ENCODE results near the gene MORF4L1.
A peak's percentile ranks its signal among the peaks of the same experiment; 100 is the strongest.

The MORF4L1 gene

DNA sequence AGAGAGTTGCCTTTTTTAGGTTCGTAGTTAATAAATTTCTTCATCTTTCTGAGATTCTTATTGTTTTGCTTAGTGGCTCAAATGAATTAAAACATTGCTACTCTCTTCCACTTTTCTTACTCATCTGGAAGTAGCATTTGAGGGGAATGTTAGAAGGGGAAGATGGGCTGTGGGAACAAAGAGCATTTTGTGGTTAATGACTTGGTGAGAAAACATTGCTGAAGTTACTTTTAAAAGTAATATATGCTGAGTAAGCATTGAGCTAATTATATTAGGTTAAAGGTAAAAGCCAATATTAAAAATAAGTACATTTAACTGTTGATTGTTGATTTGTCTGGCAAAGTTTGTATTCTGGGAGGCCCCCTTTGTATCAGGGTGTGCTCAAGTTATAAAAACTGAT is 5.7 kb downstream of the MORF4L1 start:
- H4K20me1 ChIP-seq (ENCODE audit: insufficient read depth, low read length, poor library complexity, severe bottlenecking) = peaks cover 98% of the 10 kb centered on the region
- H3F3A ChIP-seq (ENCODE audit: low read depth) = no peaks in the 10 kb centered on the region
- peaks cover 100% of the 10 kb centered on the region for H3K79me2 ChIP-seq (ENCODE audit: insufficient read depth, low read length)
- peak overlapping the region; percentile 100 for H3K9ac ChIP-seq (ENCODE audit: low read depth, low read length, poor library complexity, severe bottlenecking)
- H3K27me3 ChIP-seq (ENCODE audit: insufficient read depth, low read length, poor library complexity, severe bottlenecking) = no peaks in the 10 kb centered on the region
- peaks cover 69% of the 10 kb centered on the region for H3K4me1 ChIP-seq (ENCODE audit: insufficient read depth, low read length, poor library complexity, severe bottlenecking)
- no peak overlapping the region for H2AFZ ChIP-seq (ENCODE audit: low read length)
- peak overlapping the region; percentile 94 for H3K4me2 ChIP-seq (ENCODE audit: low read depth, low read length, poor library complexity, severe bottlenecking)
- peak overlapping the region; percentile 96 for H3K4me3 ChIP-seq (ENCODE audit: low read length, poor library complexity, severe bottlenecking)
- H3K9me3 ChIP-seq (ENCODE audit: insufficient read depth, low read depth, low read length) = no peaks in the 10 kb centered on the region
- no peaks in the 10 kb centered on the region for H3K9me2 ChIP-seq (replicated peaks; ENCODE audit: low read depth, low read length)
- peaks cover 36% of the 10 kb centered on the region for H3K36me3 ChIP-seq (ENCODE audit: insufficient read depth, low read length)
- TF ChIP-seq EZH2phosphoT487 (IDR thresholded peaks at IDR 0.05; ENCODE audit: borderline replicate concordance) = no peak
- TF ChIP-seq, protein P1, sequence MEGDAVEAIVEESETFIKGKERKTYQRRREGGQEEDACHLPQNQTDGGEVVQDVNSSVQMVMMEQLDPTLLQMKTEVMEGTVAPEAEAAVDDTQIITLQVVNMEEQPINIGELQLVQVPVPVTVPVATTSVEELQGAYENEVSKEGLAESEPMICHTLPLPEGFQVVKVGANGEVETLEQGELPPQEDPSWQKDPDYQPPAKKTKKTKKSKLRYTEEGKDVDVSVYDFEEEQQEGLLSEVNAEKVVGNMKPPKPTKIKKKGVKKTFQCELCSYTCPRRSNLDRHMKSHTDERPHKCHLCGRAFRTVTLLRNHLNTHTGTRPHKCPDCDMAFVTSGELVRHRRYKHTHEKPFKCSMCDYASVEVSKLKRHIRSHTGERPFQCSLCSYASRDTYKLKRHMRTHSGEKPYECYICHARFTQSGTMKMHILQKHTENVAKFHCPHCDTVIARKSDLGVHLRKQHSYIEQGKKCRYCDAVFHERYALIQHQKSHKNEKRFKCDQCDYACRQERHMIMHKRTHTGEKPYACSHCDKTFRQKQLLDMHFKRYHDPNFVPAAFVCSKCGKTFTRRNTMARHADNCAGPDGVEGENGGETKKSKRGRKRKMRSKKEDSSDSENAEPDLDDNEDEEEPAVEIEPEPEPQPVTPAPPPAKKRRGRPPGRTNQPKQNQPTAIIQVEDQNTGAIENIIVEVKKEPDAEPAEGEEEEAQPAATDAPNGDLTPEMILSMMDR (conservative IDR thresholded peaks at IDR 0.05; ENCODE audit: low read length) = no peak

DNA sequence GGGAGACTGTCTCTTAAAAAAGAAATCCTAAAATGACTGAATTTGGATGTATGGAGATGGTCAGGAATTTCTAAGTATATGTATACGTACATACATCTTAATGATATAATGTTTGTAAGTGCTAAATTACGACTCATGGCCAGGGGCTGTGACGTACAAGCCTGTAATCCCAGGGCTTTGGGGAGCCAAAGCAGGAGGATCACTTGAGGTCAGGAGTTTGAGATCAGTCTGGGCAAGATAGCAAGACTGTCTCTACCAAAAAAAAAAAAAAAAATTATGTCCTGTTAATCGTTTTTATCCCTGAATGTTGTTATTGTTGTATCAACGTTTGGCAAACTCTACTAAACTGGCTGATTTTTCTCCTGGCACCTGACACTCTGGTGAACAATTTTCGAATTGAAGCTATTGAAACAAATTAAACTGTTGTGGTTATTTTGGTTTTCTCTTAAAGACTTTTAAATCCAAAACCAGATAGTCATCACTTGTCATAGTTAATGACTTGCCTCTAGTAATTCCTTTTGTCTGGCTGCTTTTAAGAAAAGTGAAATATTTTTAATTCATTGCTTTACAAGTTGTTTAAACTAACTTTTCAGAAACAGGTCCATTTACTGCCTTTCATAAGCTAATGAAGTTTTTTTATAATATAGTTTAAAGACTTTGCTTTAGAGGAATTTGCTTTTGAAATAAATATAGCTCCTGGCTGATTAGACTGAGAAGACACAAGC is 7.0 kb downstream of the MORF4L1 start:
- H3K27me3 ChIP-seq (ENCODE audit: insufficient read depth, low read length, poor library complexity, severe bottlenecking) = no peaks in the 10 kb centered on the region
- H3K36me3 ChIP-seq (ENCODE audit: insufficient read depth, low read length) = peaks cover 42% of the 10 kb centered on the region
- H2AFZ ChIP-seq (ENCODE audit: low read length) = no peak overlapping the region
- no peak for TF ChIP-seq EZH2phosphoT487 (IDR thresholded peaks at IDR 0.05; ENCODE audit: borderline replicate concordance)
- no peaks in the 10 kb centered on the region for H3F3A ChIP-seq (ENCODE audit: low read depth)
- H3K4me3 ChIP-seq (ENCODE audit: low read length, poor library complexity, severe bottlenecking) = peak overlapping the region; percentile 96
- no peak overlapping the region for H3K9ac ChIP-seq (ENCODE audit: low read depth, low read length, poor library complexity, severe bottlenecking)
- H3K9me2 ChIP-seq (replicated peaks; ENCODE audit: low read depth, low read length) = no peaks in the 10 kb centered on the region
- peaks cover 100% of the 10 kb centered on the region for H3K79me2 ChIP-seq (ENCODE audit: insufficient read depth, low read length)
- no peaks in the 10 kb centered on the region for H3K9me3 ChIP-seq (ENCODE audit: insufficient read depth, low read depth, low read length)
- peaks cover 75% of the 10 kb centered on the region for H3K4me1 ChIP-seq (ENCODE audit: insufficient read depth, low read length, poor library complexity, severe bottlenecking)
- H3K4me2 ChIP-seq (ENCODE audit: low read depth, low read length, poor library complexity, severe bottlenecking) = peak overlapping the region; percentile 94
- peaks cover 99% of the 10 kb centered on the region for H4K20me1 ChIP-seq (ENCODE audit: insufficient read depth, low read length, poor library complexity, severe bottlenecking)

- H3K79me2 ChIP-seq (ENCODE audit: insufficient read depth, low read length) = peaks cover 100% of the 10 kb centered on the region
- H4K20me1 ChIP-seq (ENCODE audit: insufficient read depth, low read length, poor library complexity, severe bottlenecking) = peaks cover 99% of the 10 kb centered on the region
- TF ChIP-seq EZH2phosphoT487 (IDR thresholded peaks at IDR 0.05; ENCODE audit: borderline replicate concordance) = no peak
- TF ChIP-seq, protein P1 (conservative IDR thresholded peaks at IDR 0.05; ENCODE audit: low read length) = no peak
- H3F3A ChIP-seq (ENCODE audit: low read depth) = no peaks in the 10 kb centered on the region
- no peak overlapping the region for H2AFZ ChIP-seq (ENCODE audit: low read length)
- no peaks in the 10 kb centered on the region for H3K9me2 ChIP-seq (replicated peaks; ENCODE audit: low read depth, low read length)
- no peaks in the 10 kb centered on the region for H3K9me3 ChIP-seq (ENCODE audit: insufficient read depth, low read depth, low read length)
- peaks cover 47% of the 10 kb centered on the region for H3K36me3 ChIP-seq (ENCODE audit: insufficient read depth, low read length)
- peak overlapping the region; percentile 94 for H3K4me2 ChIP-seq (ENCODE audit: low read depth, low read length, poor library complexity, severe bottlenecking)
- H3K27me3 ChIP-seq (ENCODE audit: insufficient read depth, low read length, poor library complexity, severe bottlenecking) = no peaks in the 10 kb centered on the region
- peaks cover 75% of the 10 kb centered on the region for H3K4me1 ChIP-seq (ENCODE audit: insufficient read depth, low read length, poor library complexity, severe bottlenecking)
- no peak overlapping the region for H3K9ac ChIP-seq (ENCODE audit: low read depth, low read length, poor library complexity, severe bottlenecking)
- peak overlapping the region; percentile 96 for H3K4me3 ChIP-seq (ENCODE audit: low read length, poor library complexity, severe bottlenecking)
Measured at GRCh38 chr15:78880242-78880533, 7.5 kb downstream of the MORF4L1 start.

- Histone ChIP-seq H3K9me3 (ENCODE audit: insufficient read depth, low read depth, low read length) (no peaks in the 10 kb centered on the region), H3K9ac (ENCODE audit: low read depth, low read length, poor library complexity, severe bottlenecking) (no peak overlapping the region), H2AFZ (ENCODE audit: low read length) (no peak overlapping the region), H3K4me1 (ENCODE audit: insufficient read depth, low read length, poor library complexity, severe bottlenecking) (peaks cover 73% of the 10 kb centered on the region), H3K4me3 (ENCODE audit: low read length, poor library complexity, severe bottlenecking) (peak overlapping the region; percentile 96), H3K79me2 (ENCODE audit: insufficient read depth, low read length) (peaks cover 100% of the 10 kb centered on the region), H3K9me2 (replicated peaks; ENCODE audit: low read depth, low read length) (no peaks in the 10 kb centered on the region), H3K4me2 (ENCODE audit: low read depth, low read length, poor library complexity, severe bottlenecking) (peak overlapping the region; percentile 94), H3K27me3 (ENCODE audit: insufficient read depth, low read length, poor library complexity, severe bottlenecking) (no peaks in the 10 kb centered on the region), H3F3A (ENCODE audit: low read depth) (no peaks in the 10 kb centered on the region), H3K36me3 (ENCODE audit: insufficient read depth, low read length) (peaks cover 54% of the 10 kb centered on the region), H4K20me1 (ENCODE audit: insufficient read depth, low read length, poor library complexity, severe bottlenecking) (peaks cover 99% of the 10 kb centered on the region)
- no peak for TF ChIP-seq EZH2phosphoT487 (IDR thresholded peaks at IDR 0.05; ENCODE audit: borderline replicate concordance)
Measured at GRCh38 chr15:78880813-78881212, 8.1 kb downstream of the MORF4L1 start.
